K562 (cell line): ENCODE results near the gene WFDC1.

Experiments used
- MNT ChIP-seq, 2 experiments: fragments of 450-650 bp; conservative IDR thresholded peaks; 2 replicates each; pipeline ENCODE4 v1.6.1; 2017; ENCODE audit warnings: mild to moderate bottlenecking in 2 of 2, moderate library complexity in 2 of 2
- NCOR1 ChIP-seq: fragments of 450-650 bp; IDR thresholded peaks from 2 replicates; pipeline ENCODE4 v1.6.1; 2016; ENCODE audit warnings: mild to moderate bottlenecking, moderate library complexity
- POLR2A ChIP-seq: fragments of 450-650 bp; conservative IDR thresholded peaks from 2 replicates; pipeline ENCODE4 v1.6.1; 2016
- RFX1 ChIP-seq: fragments of 450-650 bp; IDR thresholded peaks from 2 replicates; pipeline ENCODE4 v1.6.1; 2016; ENCODE audit warnings: mild to moderate bottlenecking, moderate library complexity
- STAT5B ChIP-seq: fragments of 250-450 bp; sonication (Bioruptor Pico); IDR thresholded peaks from 2 replicates; pipeline ENCODE4 v1.8.0; 2021; ENCODE audit warnings: mild to moderate bottlenecking, inconsistent platforms
- TCF7L2 ChIP-seq: fragments of 150-350 bp; IDR thresholded peaks from 2 replicates; pipeline ENCODE4 v1.6.1; 2016; ENCODE audit warnings: low read depth, mild to moderate bottlenecking, low read length, moderate library complexity
- ZBED1 ChIP-seq: IDR thresholded peaks from 2 replicates; pipeline ENCODE4 v1.6.1; 2014
- ZNF253 ChIP-seq: fragments of 250-450 bp; sonication (Bioruptor Pico); conservative IDR thresholded peaks from 2 replicates; pipeline ENCODE4 v1.6.1; 2021; ENCODE audit warnings: mild to moderate bottlenecking
- TF ChIP-seq, protein P1 (sequence below): sonication (generic); formaldehyde crosslinking; IDR thresholded peaks from 2 replicates; pipeline ENCODE4 v1.8.0; 2023; ENCODE audit warnings: missing genetic modification reagents, mild to moderate bottlenecking, borderline replicate concordance

GRCh38 chr16:84357191-84357651 is 62.5 kb downstream of the WFDC1 start:
- TF ChIP-seq TCF7L2 = no peak
- no peak for TF ChIP-seq POLR2A
- TF ChIP-seq, protein P1, sequence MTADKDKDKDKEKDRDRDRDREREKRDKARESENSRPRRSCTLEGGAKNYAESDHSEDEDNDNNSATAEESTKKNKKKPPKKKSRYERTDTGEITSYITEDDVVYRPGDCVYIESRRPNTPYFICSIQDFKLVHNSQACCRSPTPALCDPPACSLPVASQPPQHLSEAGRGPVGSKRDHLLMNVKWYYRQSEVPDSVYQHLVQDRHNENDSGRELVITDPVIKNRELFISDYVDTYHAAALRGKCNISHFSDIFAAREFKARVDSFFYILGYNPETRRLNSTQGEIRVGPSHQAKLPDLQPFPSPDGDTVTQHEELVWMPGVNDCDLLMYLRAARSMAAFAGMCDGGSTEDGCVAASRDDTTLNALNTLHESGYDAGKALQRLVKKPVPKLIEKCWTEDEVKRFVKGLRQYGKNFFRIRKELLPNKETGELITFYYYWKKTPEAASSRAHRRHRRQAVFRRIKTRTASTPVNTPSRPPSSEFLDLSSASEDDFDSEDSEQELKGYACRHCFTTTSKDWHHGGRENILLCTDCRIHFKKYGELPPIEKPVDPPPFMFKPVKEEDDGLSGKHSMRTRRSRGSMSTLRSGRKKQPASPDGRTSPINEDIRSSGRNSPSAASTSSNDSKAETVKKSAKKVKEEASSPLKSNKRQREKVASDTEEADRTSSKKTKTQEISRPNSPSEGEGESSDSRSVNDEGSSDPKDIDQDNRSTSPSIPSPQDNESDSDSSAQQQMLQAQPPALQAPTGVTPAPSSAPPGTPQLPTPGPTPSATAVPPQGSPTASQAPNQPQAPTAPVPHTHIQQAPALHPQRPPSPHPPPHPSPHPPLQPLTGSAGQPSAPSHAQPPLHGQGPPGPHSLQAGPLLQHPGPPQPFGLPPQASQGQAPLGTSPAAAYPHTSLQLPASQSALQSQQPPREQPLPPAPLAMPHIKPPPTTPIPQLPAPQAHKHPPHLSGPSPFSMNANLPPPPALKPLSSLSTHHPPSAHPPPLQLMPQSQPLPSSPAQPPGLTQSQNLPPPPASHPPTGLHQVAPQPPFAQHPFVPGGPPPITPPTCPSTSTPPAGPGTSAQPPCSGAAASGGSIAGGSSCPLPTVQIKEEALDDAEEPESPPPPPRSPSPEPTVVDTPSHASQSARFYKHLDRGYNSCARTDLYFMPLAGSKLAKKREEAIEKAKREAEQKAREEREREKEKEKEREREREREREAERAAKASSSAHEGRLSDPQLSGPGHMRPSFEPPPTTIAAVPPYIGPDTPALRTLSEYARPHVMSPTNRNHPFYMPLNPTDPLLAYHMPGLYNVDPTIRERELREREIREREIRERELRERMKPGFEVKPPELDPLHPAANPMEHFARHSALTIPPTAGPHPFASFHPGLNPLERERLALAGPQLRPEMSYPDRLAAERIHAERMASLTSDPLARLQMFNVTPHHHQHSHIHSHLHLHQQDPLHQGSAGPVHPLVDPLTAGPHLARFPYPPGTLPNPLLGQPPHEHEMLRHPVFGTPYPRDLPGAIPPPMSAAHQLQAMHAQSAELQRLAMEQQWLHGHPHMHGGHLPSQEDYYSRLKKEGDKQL (CRISPR knock-in tag) = no peak
- no peak for TF ChIP-seq MNT (conservative IDR thresholded peaks at IDR 0.05)
- TF ChIP-seq RFX1 = no peak
- TF ChIP-seq NCOR1 = no peak
- no peak for TF ChIP-seq STAT5B (CRISPR knock-in tag)
- TF ChIP-seq ZNF253 (CRISPR knock-in tag) = no peak
- no peak for TF ChIP-seq ZBED1
